GM18870 (cell line): Measurements from ENCODE around the gene RNF19B.
A peak's percentile ranks its signal among the peaks of the same experiment; 100 is the strongest.

Experiments
- ATAC-seq: cut with Tn5 transposase; IDR thresholded peaks from one replicate; pipeline ENCODE4 v1.9.1; 2021; ENCODE audit warnings: moderate library complexity; ENCODE audit not compliant: unreplicated experiment

Gene RNF19B, protein sequence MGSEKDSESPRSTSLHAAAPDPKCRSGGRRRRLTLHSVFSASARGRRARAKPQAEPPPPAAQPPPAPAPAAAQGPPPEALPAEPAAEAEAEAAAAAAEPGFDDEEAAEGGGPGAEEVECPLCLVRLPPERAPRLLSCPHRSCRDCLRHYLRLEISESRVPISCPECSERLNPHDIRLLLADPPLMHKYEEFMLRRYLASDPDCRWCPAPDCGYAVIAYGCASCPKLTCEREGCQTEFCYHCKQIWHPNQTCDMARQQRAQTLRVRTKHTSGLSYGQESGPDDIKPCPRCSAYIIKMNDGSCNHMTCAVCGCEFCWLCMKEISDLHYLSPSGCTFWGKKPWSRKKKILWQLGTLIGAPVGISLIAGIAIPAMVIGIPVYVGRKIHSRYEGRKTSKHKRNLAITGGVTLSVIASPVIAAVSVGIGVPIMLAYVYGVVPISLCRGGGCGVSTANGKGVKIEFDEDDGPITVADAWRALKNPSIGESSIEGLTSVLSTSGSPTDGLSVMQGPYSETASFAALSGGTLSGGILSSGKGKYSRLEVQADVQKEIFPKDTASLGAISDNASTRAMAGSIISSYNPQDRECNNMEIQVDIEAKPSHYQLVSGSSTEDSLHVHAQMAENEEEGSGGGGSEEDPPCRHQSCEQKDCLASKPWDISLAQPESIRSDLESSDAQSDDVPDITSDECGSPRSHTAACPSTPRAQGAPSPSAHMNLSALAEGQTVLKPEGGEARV

DNA sequence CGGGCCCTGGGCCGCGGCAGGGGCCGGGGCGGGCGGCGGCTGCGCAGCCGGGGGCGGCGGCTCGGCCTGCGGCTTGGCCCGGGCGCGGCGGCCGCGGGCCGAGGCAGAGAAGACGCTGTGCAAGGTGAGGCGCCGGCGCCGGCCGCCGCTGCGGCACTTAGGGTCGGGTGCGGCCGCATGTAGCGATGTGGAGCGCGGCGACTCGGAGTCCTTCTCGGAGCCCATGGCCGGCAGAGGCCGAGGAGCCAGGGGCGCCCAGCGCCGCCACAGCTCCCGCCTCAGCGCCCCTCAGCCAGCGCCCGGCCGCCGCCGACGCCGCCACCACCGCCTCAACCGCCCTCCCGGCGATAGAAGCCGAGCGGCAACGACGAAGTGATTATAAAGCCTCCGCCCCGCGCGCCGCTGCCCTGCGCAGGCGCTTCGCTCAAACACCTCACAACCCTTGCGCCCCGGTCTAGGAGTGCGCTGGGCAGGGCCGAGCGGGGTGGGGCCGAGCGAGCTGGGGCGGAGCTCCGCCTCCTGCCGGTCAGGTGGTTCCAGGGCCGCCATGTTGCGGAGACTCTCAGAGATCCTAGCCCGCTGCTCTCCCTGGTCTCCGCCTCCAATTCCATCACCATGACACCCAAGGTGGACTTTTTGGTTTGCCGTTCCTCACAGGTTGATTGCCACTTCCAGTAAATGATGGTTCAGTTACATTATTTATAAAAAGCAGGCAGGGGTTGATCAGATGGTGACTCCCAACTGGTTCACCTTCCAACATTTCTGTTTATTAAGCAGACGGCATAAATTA lies at the start of gene RNF19B:
TSS of gene RNF19B (minus strand) at position 349 of the 790 bp plus-strand sequence. CDS start at position 225, 124 bp downstream.
- ATAC-seq: peak; percentile 59

DNA sequence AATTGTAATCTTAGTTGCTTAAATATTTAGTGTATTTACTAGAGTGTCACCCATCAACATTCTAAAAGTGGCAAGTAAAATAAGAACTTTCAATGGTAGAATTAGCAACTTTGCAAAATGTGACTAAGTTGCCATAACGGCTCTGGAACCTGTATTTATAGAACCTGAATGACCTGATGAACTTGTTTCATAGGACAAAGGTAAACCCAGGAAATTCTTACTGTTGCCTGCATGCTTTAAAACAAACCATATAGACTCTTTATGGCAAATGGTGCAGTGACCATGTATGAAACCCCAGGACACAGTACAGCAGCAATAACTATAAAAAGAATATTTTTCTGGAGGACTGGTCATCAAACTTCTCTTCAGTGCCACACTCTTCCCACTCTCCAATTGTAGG lies 49.2 kb upstream of the RNF19B start:
- no peak for ATAC-seq

DNA sequence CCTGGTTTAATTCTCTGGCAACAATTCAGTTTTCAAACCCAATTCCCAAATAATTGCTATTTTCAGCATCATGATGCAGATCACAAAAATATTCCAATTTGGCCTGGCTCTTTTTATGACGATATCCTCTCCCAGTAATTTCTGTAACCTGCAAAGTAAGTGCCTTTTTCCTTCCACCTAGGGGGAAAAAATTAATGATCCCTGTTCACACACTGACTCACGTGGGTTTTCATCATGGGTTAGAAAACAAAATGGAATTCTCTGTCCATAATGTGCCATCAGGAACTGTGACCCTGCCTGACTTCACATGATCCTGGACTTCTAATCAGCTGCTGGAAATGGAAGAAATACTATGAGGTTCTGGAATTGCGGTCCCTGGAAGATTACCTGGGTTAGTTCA lies 47.6 kb upstream of the RNF19B start:
- no peak for ATAC-seq

DNA sequence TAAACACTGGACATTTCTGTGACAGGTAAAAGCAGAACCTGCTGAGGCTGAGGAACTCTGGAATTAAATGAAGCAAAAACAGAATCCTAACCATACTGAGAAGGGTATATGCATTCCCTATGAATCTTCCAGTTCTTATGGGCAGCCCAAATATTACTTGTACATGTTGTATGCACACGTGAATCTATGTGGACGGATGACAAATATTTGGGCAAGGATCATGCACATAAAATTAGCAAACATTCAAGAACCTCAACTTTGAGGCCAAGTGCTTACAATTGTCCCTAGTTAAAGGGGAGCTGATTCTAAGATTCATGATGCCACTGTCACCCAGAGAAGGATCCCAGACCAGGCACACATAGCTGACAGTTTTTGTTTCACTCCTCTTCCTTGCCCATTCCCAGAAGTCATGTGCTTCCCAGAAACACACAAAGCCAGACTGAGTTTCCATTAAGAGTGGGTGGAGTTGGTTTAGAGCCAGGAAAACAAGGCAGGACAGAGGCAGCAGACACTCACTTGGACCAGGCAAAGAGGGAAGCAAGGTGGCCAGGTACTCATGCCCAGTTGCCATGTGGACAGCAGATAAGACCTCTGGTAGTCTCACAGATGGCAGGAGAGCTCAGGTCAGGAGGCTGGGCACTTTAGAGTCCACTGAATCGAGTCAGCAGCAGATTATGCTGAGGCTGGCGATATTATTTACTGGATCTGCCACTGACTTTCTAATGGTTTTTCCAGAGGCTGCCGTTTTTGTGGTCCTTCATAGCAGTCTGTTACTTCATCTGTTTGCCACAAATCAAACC lies 46.5 kb upstream of the RNF19B start:
- ATAC-seq: no peak

DNA sequence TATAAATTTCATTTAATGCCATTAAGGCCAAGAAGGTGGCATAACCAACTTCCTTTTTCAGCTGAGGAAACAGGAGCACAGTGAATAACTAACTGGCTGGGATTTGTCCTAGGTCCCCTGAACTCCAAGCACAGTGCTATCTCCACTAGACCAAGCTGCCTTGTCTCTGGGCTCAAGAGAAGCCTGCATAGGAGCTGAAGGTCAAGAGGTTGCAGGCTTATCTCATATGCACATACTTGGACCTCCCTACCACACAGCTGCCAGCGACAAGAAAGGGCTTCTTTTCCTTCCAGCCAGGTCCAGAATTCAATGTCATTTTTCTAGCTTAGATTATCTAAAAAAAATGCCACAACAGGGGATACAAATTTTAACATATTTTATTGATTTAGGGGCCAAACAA lies 45.0 kb upstream of the RNF19B start:
- ATAC-seq: no peak

DNA sequence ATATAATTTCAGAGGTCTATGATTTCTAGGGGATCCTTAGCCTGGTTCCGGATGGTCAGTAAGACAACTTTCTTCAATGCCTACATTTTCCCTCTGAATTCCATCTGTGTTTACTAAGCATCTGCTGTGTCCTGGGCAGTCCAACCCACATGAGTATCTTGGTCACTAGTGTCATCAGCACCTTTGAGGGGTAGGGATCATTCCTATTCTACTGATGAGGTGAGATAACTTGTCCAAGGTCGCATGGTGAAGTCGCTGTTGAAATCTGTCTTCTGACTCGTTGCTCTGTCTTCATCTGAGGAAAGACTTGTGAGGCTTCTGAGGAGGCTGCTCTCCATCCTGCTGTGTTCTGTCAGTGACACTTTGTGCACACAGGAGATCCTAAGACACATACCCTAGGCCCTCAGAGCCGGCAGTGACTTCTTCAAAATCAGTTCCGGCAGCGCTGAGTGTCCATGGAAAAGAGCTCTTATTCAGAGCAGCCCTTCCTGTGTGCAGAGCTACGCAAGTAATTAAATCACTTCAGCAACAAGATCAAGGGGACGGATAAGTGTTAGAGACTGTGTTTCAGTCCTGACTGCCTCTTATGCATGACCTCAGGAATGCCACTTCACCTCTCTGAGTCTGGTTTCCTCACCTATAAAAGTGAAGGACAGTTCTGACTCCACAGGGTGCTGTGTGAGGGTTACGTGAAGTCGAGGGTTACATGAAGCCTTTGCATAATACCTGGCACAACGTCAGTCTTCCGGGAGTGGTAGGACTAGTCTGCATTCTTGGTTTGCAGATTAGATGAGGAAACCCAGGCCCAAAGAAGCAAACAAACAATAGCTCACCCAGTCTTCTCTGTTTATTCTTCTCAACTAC lies 43.7 kb upstream of the RNF19B start:
- ATAC-seq: no peak

DNA sequence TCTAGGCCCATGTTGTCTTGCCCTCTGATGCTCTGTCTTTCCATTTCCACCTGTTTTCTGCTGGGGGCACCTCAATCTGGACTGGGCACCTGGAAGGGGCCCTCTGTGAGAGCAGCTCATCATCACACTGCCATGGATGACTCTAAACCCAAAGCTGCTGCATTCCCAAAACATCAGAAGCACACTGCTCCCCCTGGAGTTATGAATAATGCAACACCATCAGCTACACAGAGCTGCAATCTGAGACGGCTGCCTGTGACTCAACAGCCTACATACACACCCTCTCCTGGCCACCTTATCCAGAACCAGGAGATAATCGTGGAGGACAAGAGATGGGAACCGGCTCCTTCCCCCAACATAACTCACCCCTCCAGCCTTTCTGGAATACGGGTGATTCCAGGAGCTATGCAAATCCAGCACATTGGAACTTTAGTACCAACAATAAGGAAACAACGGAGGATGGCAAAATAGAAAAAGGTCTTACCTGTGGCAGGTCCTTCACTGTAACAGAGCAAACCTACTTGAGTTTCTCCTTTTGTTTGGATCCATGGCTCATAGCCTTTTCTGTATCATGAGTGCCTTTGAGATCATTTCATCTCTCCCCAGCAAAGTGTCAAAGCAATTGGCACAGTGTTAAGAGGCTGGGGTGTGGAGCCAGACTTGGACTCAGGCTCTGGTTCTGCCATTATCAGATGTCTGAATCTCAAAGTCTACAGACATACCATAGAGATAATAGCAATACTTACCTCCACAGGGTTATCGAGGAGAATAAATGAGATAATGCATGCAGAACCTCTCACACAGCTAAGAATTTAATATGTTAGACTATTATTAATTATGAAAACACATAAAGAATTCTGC lies 42.8 kb upstream of the RNF19B start:
- no peak for ATAC-seq

DNA sequence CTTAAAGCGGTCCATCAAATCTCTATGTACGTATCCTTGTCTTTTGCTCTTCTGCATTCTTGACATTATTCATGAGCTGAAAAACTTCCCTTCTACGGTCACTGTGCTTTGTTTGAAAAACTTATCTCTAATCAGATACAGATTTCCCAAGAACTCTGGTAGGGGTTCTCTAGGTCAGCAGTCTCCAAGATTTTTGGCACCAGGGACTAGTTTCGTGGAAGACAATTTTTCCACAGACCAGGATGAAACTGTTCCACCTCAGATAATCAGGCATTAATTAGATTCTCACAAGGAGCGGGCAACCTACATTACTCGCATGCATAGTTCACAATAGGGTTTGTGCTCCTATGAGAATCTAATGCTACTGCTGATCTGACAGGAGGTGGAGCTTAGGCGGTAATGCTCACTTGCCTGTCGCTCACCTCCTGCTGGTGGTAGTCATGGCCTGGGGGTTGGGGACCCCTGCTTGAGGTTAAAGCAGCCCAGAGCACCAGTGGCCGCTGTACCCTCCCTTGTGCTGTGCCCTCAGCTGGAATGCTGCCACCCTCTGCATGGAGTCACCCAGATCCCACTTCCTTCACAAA lies 41.3 kb upstream of the RNF19B start:
- ATAC-seq: no peak

DNA sequence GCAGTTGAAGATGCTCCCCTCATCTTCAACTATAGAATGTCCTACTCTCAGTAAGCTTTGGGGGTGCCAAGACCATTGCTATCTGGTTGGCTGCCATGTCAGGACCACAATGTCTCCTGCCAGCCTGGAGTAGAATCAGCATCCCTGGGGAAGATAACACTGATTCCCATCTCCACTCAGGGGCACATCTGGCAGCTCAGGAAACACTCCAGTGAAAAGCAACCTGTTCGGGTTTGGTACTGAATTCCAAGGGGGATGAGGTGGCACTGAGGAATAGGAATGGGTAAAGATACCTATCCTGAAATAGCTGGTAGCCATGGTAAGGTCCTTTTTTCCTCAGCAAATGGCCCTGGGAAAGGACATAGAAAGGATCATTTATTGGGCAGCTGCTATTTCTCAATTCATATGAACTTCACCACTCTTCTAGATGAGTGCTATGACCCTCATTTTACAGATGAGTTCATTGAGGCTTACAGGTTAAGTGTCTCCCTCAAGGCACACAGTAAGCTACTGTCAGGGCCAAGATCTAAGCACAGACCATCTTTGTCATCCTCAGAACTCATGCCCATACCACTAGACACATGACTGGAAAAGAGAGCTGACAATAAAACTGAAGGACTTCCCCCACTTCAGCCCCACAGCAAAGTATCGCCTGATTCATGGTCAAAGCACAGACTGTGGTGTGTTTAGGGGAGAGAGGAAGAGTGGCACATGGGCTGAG lies 40.7 kb upstream of the RNF19B start:
- no peak for ATAC-seq

DNA sequence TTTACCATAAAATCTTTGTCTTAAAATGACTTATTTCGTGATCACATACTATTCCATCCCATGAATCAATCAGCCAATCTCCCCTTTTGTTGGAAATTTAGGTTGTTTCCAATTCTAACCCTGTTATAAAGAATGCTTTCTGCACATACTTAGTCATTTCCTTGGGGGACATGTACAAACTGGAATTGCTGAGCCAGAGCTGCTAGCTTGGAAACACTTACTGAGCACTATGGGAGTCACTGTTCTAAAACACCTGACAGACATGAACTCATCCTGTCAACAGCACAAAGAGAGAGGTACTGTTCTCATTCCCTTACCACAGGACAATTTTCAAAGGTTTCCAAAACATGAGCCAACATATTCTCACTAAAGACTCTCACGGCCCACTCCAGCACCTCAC lies 40.0 kb upstream of the RNF19B start:
- ATAC-seq: no peak

DNA sequence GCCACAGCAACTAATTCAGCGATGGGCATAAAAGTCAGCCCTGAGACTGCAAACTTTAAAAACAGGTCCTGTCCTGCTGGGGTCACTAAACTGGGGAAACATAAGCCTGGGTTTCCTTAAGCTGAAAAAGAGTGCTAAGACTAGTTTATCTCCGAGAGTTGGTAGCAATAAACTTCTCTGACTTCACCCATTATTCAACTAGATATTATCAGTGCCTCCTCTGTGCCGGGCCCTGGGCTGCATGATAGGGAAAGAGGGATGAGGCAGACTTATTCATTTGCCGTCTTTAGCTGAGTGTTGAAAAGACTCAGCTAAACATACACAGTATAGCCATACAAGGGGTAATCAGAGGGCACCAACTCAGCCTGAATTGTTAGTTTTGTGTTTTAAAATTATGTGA lies 39.0 kb upstream of the RNF19B start:
- ATAC-seq: no peak

DNA sequence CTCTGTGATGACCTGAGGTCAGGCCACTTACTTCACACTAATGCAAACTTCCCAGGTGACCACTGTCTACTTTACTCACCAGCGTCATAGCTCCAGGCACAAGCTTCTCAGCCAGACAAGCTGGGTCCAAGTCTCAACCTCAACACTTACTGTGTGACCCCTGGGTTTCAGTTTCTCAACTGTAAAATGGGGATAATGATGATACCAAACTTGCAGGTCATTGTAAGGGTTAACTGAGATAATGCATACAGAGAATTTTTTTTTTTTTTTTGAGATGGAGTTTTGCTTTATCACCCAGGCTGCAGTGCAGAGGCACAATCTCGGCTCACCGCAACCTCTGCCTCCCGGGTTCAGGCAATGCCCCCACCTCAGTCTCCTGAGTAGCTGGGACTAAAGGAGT lies 37.4 kb upstream of the RNF19B start:
- ATAC-seq: no peak

DNA sequence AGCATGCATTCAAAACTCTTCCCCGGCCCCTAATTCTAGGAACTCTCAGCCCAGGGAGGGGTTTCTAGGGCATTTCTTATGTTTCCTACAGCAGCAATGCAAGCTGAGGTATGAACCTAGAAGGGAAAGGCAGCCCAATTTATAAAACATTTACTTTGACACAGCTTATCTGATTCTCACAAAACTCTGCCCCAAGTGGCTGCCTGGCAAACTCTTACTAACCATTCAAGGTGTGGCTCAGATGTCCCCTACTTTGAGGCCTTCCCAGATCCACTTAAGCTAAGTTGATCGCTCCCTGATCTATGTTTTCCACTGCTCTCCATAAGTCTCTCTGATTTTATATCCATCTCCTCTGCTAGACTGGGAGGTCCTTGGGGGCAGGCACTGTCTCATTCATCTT lies 36.7 kb upstream of the RNF19B start:
- ATAC-seq: no peak

DNA sequence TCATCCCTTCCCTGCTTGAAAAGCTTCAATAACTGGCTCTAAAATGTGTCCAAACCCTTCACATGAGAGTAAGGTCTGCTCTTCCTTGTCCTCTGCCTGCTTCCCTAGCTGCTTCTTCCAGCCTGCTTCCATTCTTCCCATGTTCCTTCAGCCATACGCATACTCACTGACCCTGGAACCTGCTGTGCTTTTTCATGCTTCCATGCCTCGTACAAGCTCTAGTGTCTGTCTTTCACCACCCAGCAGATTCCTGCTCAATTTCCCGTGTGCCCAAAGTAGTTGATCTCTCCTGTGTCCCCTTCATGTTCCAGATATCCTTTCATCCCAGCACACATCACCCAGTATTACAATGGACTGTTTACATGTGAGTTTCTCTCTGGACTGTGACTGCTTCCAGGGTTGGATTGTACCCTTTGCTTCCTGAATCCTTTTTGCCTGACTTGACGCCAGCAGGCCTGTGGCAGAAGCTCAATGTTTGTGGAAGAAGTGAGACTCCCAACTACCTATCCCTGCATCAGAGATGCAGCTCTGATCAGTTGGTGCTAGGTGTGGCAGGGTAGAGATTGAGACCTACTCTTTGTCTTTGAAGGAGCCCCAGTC lies 35.9 kb upstream of the RNF19B start:
- ATAC-seq: no peak

DNA sequence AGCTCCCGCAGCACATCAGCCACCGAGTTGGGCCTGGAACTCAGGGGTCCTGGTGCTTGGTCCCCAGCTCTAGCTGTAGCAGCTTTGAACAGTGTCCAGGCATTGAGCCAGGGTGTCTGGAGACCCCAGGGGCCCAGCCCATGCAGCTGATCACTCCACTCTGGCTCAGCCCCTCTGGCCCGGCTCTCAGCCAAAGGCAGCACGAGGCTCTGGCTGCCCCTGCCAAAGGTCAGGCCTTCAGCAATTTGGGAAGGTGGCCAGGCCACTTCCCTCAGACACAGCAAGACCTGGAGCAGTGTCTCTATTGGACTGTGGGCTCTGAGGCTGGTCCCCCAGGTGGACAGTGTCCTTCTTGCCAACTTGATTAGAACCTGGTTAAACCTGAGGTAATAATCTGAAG lies 34.4 kb upstream of the RNF19B start:
- ATAC-seq: no peak

DNA sequence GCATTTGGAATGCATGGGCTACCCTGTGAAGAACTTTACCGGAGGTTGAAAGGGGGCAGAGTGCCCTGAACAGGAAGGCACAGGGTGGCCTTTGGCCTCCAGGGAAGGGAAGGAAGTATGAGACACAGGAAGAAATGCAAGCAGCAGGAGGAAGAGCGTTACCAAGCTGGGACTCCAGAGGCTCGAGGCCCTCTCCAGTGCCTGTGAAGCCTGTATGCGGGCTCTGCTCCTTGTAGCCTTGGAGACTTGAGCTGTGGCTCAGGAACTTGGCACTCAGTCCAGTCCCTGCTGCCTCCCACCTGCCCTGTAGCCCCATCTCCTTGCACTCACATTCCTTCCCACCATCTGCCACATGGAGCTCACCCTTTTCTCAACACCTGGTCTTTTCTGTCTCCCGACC lies 33.5 kb upstream of the RNF19B start:
- no peak for ATAC-seq

DNA sequence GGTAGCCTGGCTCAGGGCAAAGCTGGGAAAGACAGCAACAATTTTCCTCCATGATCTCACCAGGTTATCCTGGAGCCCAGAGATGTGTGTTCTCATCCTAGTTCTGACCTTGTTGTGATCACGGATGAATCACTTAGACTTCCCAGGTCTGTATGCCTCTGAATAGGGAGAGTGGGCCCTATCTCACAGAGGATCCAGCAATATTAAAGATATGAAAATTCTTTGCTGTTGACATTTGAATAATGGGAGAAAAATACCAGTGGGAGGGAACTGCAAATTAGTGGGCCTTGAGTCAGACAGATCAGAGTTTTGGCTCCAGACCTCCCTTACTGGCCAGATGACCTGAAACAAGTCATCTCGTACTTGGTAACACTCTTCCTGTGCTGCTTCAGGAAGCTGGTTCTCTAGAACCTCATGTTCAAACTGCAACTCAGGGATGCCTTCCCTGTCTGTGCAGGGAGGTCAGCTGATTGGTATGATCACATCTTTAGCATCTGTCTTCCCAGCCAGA lies 32.8 kb upstream of the RNF19B start:
- no peak for ATAC-seq
